A673 (cell line): ENCODE measurements around the gene TEX22. TPM values are rescaled to one million over a fixed set of nuclear protein-coding genes. Genes with fewer than 3 reads are reported as not detected.

ENCODE experiments used
- BruUV-seq: library from RNA; stranded (reverse); fragments of 400-500 nt; replicated peaks from 2 replicates; lab custom pipeline; 2021; lab: Mats Ljungman, UMichigan
- CTCF ChIA-PET: fragments of 300-600 bp; sonication (Branson Sonifier 250); formaldehyde crosslinking; loops from one replicate; lab custom pipeline; 2022; ENCODE audit warnings: antibody characterized with exemption; lab: Charles Lee
- POLR2A ChIA-PET: fragments of 300-600 bp; sonication (Branson Sonifier 250); formaldehyde crosslinking; loops from one replicate; lab custom pipeline; 2022; ENCODE audit warnings: antibody characterized with exemption; ENCODE audit not compliant: low non-redundant PET; lab: Charles Lee
- DNase-seq: peaks from one replicate; pipeline ENCODE4 v3.0.0-alpha.2; 2015; ENCODE audit warnings: low spot score
- H3K27ac ChIP-seq: fragments of 200-600 bp; sonication (generic); 2 replicates; pipeline ENCODE4 v1.5.1; 2016; ENCODE audit warnings: mixed run types, low read depth, mild to moderate bottlenecking, mixed read lengths, antibody characterized with exemption, low read length; ENCODE audit not compliant: poor library complexity, severe bottlenecking
- H3K27me3 ChIP-seq: fragments of 200-600 bp; sonication (generic); replicated peaks from 2 replicates; pipeline ENCODE4 v1.6.1; 2017; ENCODE audit warnings: mixed run types, low read depth, mild to moderate bottlenecking, mixed read lengths, antibody characterized with exemption, low read length; ENCODE audit not compliant: insufficient read depth, poor library complexity
- H3K36me3 ChIP-seq: fragments of 200-600 bp; sonication (generic); 2 replicates; pipeline ENCODE4 v1.6.1; 2016; ENCODE audit warnings: mixed run types, mild to moderate bottlenecking, mixed read lengths, antibody characterized with exemption, low read length; ENCODE audit not compliant: insufficient read depth, poor library complexity, severe bottlenecking
- H3K4me1 ChIP-seq: fragments of 200-600 bp; sonication (generic); 2 replicates; pipeline ENCODE4 v1.6.1; 2017; ENCODE audit warnings: mixed run types, mild to moderate bottlenecking, mixed read lengths, antibody characterized with exemption, low read length; ENCODE audit not compliant: insufficient read depth, poor library complexity, severe bottlenecking
- H3K4me3 ChIP-seq: fragments of 200-600 bp; sonication (generic); 2 replicates; pipeline ENCODE4 v1.5.1; 2016; ENCODE audit warnings: low read depth, mixed run types, mild to moderate bottlenecking, mixed read lengths, low read length; ENCODE audit not compliant: poor library complexity, severe bottlenecking
- H3K9me3 ChIP-seq: fragments of 200-600 bp; sonication (generic); 2 replicates; pipeline ENCODE4 v1.6.1; 2016; ENCODE audit warnings: mixed run types, low read depth, mild to moderate bottlenecking, mixed read lengths, antibody characterized with exemption, low read length; ENCODE audit not compliant: poor library complexity, severe bottlenecking
- CTCF ChIP-seq: fragments of 300-800, 200-600 bp; sonication (generic); conservative IDR thresholded peaks from 2 replicates; pipeline ENCODE4 v1.5.1; 2017; ENCODE audit warnings: low read depth, mild to moderate bottlenecking, antibody characterized with exemption, low read length, moderate library complexity, mixed read lengths
- EZH2 ChIP-seq: fragments of 200-600 bp; sonication (generic); IDR thresholded peaks from 2 replicates; pipeline ENCODE4 v1.6.1; 2017; ENCODE audit warnings: borderline replicate concordance, low read depth, mild to moderate bottlenecking, mixed read lengths, antibody characterized with exemption, low read length; ENCODE audit not compliant: poor library complexity, severe bottlenecking
- intact Hi-C: fragments of 100-400 bp; cut with micrococcal nuclease; formaldehyde crosslinking; loops from one replicate; pipeline ENCODE4 v1.10.0; 2022; ENCODE audit not compliant: unreplicated experiment
- total RNA-seq: library from RNA; stranded (reverse); gene quantifications from 2 replicates; pipeline ENCODE4 v1.2.3, GENCODE V29; 2021

Gene TEX22
- total RNA-seq, 1 experiment from 2014 or later, result 2.7 TPM

GRCh38 chr14:105414456-105415371, 16.4 kb downstream of the TEX22 start:
- Histone ChIP-seq H3K4me3 (peak overlapping the region; percentile 54), H3K27ac (peak overlapping the region; percentile 75), H3K27me3 (no peaks in the 10 kb centered on the region), H3K36me3 (no peaks in the 10 kb centered on the region), H3K9me3 (no peaks in the 10 kb centered on the region), H3K4me1 (peaks cover 24% of the 10 kb centered on the region)
- BruUV-seq, result no TSS peak
- CTCF ChIA-PET, result interaction anchor here (0.7 kb wide), 1 partner anchor 8 kb away, joined by 8 read pairs; no protein-coding TSS in a partner anchor
- TF ChIP-seq CTCF, result peak; percentile 49; the same call in 1 of the 2 replicates
- TF ChIP-seq EZH2, result no peak
- POLR2A ChIA-PET, result no interaction called here
- intact Hi-C loops, result no loop called here
- peak; percentile 89 for DNase-seq

GRCh38 chr14:105415481-105416428, 17.4 kb downstream of the TEX22 start:
- intact Hi-C loops, result no loop called here
- CTCF ChIA-PET, result no interaction called here
- no peaks in the 10 kb centered on the region for H3K9me3 ChIP-seq
- H3K27me3 ChIP-seq, result no peaks in the 10 kb centered on the region
- peak overlapping the region; percentile 75 for H3K27ac ChIP-seq
- peak overlapping the region; percentile 54 for H3K4me3 ChIP-seq
- TF ChIP-seq EZH2, result no peak
- no peak for TF ChIP-seq CTCF
- BruUV-seq, result no TSS peak
- POLR2A ChIA-PET, result no interaction called here
- no peak for DNase-seq
- H3K4me1 ChIP-seq, result peaks cover 24% of the 10 kb centered on the region
- H3K36me3 ChIP-seq, result no peaks in the 10 kb centered on the region

GRCh38 chr14:105416671-105417070, 18.3 kb downstream of the TEX22 start:
- CTCF ChIA-PET, result no interaction called here
- intact Hi-C loops, result no loop called here
- Histone ChIP-seq H3K4me1 (peaks cover 24% of the 10 kb centered on the region), H3K27me3 (no peaks in the 10 kb centered on the region), H3K9me3 (no peaks in the 10 kb centered on the region), H3K4me3 (no peak overlapping the region), H3K36me3 (no peaks in the 10 kb centered on the region), H3K27ac (no peak overlapping the region)
- DNase-seq, result no peak
- no TSS peak for BruUV-seq
- POLR2A ChIA-PET, result no interaction called here
- TF ChIP-seq CTCF (no peak), EZH2 (no peak)
